IPS-18a (cell line): ENCODE data around the gene ABCA1.

Experiments used
- H3K27ac ChIP-seq: one replicate; pipeline ENCODE4 v1.5.1; 2013; ENCODE audit warnings: low read length
- H3K27me3 ChIP-seq: one replicate; pipeline ENCODE4 v1.6.1; 2013; ENCODE audit warnings: mild to moderate bottlenecking, low read length; ENCODE audit not compliant: control insufficient read depth, insufficient read depth
- H3K36me3 ChIP-seq: one replicate; pipeline ENCODE4 v1.6.1; 2013; ENCODE audit warnings: low read depth, low read length; ENCODE audit not compliant: control insufficient read depth
- H3K4me1 ChIP-seq: one replicate; pipeline ENCODE4 v1.6.1; 2013; ENCODE audit warnings: low read depth, low read length; ENCODE audit not compliant: control insufficient read depth
- H3K4me3 ChIP-seq: one replicate; pipeline ENCODE4 v1.5.1; 2013; ENCODE audit warnings: low read length
- H3K9ac ChIP-seq: one replicate; pipeline ENCODE4 v1.6.1; 2013; ENCODE audit warnings: mild to moderate bottlenecking, low read length, moderate library complexity
- H3K9me3 ChIP-seq: one replicate; pipeline ENCODE4 v1.6.1; 2013; ENCODE audit warnings: low read depth, low read length; ENCODE audit not compliant: control insufficient read depth

The ABCA1 gene

GRCh38 chr9:104921067-104921741 lies 6.8 kb downstream of the ABCA1 start:
- no peak overlapping the region for H3K9ac ChIP-seq
- no peak overlapping the region for H3K27ac ChIP-seq
- no peak overlapping the region for H3K4me3 ChIP-seq
- H3K9me3 ChIP-seq = no peaks in the 10 kb centered on the region
- H3K27me3 ChIP-seq = peaks cover 7% of the 10 kb centered on the region
- H3K4me1 ChIP-seq = peaks cover 7% of the 10 kb centered on the region
- no peaks in the 10 kb centered on the region for H3K36me3 ChIP-seq

- Histone ChIP-seq H3K4me1 (peaks cover 8% of the 10 kb centered on the region), H3K9me3 (no peaks in the 10 kb centered on the region), H3K4me3 (no peak overlapping the region)
Measured at GRCh38 chr9:104915753-104916152, 12.2 kb downstream of the ABCA1 start.

DNA sequence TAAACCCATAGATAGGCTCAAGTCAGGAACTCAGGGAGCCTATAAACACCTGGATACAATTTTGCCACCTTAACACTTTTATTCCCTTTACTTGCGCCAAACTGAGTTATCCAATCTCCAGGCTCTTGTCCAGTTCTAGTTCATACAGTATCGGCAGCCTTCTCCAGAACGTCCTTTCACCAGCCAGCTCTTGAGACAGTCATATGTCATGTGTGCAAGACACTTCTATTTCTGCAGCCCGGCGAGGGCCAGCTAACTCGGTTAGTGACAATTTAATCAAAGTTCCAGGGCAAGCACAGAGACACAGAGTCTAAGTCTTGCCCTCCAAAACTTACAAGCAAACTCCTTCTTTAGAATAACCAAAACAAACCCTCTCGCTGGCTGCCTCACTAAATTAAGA lies 12.9 kb downstream of the ABCA1 start:
- H3K36me3 ChIP-seq = no peaks in the 10 kb centered on the region

More at GRCh38 chr9:104915753-104916152, 12.2 kb downstream of the ABCA1 start:
- Histone ChIP-seq H3K27me3 (no peaks in the 10 kb centered on the region), H3K36me3 (no peaks in the 10 kb centered on the region), H3K9ac (no peak overlapping the region), H3K27ac (no peak overlapping the region)

GRCh38 chr9:104914466-104914865 lies 13.5 kb downstream of the ABCA1 start:
- H3K36me3 ChIP-seq = no peaks in the 10 kb centered on the region
- no peak overlapping the region for H3K27ac ChIP-seq
- peaks cover 8% of the 10 kb centered on the region for H3K4me1 ChIP-seq
- H3K9me3 ChIP-seq = no peaks in the 10 kb centered on the region
- H3K27me3 ChIP-seq = no peaks in the 10 kb centered on the region
- H3K4me3 ChIP-seq = no peak overlapping the region
- H3K9ac ChIP-seq = no peak overlapping the region

More for the DNA sequence above, 12.9 kb downstream of the ABCA1 start:
- no peak overlapping the region for H3K4me3 ChIP-seq
- no peaks in the 10 kb centered on the region for H3K27me3 ChIP-seq
- H3K9me3 ChIP-seq = no peaks in the 10 kb centered on the region
- H3K9ac ChIP-seq = no peak overlapping the region
- H3K27ac ChIP-seq = no peak overlapping the region
- peaks cover 8% of the 10 kb centered on the region for H3K4me1 ChIP-seq

- no peak overlapping the region for H3K27ac ChIP-seq
- no peak overlapping the region for H3K9ac ChIP-seq
- H3K4me3 ChIP-seq = no peak overlapping the region
- no peaks in the 10 kb centered on the region for H3K9me3 ChIP-seq
- H3K4me1 ChIP-seq = peaks cover 8% of the 10 kb centered on the region
- no peaks in the 10 kb centered on the region for H3K27me3 ChIP-seq
- H3K36me3 ChIP-seq = no peaks in the 10 kb centered on the region
Measured at GRCh38 chr9:104912606-104913005, 15.3 kb downstream of the ABCA1 start.

DNA sequence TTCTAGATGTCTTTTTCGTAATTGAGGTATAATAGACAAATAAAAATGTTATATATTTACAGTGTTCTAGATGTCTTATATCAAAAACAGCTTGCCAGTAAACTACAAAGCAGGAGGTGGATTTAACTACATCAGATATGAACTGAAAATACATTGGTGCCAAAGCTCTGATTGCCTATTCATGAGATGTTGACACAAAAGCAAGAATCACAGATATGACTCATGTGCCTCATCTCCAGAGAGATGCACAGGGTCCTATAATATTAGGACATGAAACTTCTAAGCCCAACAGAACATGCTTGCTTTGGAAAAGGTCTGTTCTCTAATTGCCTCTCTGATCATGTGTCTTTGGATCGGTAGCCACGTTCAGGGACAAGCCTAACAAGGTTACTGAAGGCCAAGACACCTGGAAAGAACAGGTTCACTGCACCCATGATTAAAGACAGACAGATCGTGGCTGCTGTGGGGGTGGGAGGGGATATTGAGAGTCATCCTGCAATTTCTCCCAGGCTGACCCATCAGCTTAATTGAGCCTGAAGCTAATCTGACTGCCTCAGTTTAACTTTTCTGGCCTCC lies 16.8 kb downstream of the ABCA1 start:
- no peak overlapping the region for H3K27ac ChIP-seq
- H3K4me3 ChIP-seq = no peak overlapping the region
- H3K9ac ChIP-seq = no peak overlapping the region
- no peaks in the 10 kb centered on the region for H3K36me3 ChIP-seq
- H3K27me3 ChIP-seq = no peaks in the 10 kb centered on the region
- no peaks in the 10 kb centered on the region for H3K9me3 ChIP-seq
- peaks cover 8% of the 10 kb centered on the region for H3K4me1 ChIP-seq

- no peak overlapping the region for H3K4me3 ChIP-seq
- H3K9ac ChIP-seq = no peak overlapping the region
- H3K27ac ChIP-seq = no peak overlapping the region
- no peaks in the 10 kb centered on the region for H3K27me3 ChIP-seq
- no peaks in the 10 kb centered on the region for H3K36me3 ChIP-seq
- peaks cover 4% of the 10 kb centered on the region for H3K4me1 ChIP-seq
- H3K9me3 ChIP-seq = no peaks in the 10 kb centered on the region
Measured at GRCh38 chr9:104907278-104907951, 20.5 kb downstream of the ABCA1 start.

DNA sequence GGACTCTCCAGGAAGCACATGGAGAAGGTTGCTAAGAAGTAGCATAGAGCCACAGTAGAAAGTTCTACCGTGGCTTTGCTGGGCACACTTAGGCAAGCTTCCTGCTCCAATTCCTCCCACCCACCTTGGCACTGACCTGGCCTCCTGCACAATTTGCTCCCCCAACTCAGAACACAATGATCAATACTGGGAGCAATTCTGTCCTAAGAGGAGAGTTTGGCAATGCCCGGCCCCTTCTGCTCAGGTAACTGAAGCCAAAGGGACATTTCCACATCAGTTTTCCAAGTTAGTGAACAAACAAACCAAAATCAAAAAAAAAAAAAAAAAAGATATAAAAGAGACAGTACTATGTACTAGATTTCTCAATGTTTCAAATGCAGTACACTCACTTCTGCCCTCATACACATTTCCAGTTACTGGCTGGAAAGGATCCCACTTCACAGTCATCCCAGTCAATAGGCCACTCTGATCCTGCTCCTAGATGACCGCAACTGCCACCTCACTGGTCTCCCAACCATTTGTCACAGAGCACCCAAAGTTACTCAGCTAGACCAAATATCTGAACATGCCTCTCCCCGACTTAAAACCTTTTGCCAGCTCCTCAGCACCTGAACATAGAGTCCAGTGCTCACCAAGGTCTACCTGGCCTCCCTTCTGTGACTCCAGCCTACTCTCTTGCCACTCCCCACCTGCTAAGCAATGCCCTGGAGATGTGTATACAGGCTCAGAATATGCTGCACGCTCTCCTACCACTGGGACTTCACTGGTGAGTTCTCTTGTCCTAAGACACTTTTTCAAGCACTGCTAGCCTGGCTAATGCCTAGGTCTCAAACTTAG lies 21.3 kb downstream of the ABCA1 start:
- Histone ChIP-seq H3K9me3 (no peaks in the 10 kb centered on the region), H3K4me1 (peaks cover 4% of the 10 kb centered on the region), H3K4me3 (no peak overlapping the region), H3K9ac (no peak overlapping the region), H3K27ac (no peak overlapping the region), H3K36me3 (no peaks in the 10 kb centered on the region), H3K27me3 (no peaks in the 10 kb centered on the region)

- H3K27me3 ChIP-seq = no peaks in the 10 kb centered on the region
- H3K9me3 ChIP-seq = no peaks in the 10 kb centered on the region
- H3K4me3 ChIP-seq = no peak overlapping the region
- H3K27ac ChIP-seq = no peak overlapping the region
- peaks cover 4% of the 10 kb centered on the region for H3K4me1 ChIP-seq
- no peaks in the 10 kb centered on the region for H3K36me3 ChIP-seq
- no peak overlapping the region for H3K9ac ChIP-seq
Measured at GRCh38 chr9:104905931-104906330, 22.0 kb downstream of the ABCA1 start.

- Histone ChIP-seq H3K9ac (no peak overlapping the region), H3K36me3 (no peaks in the 10 kb centered on the region), H3K27me3 (no peaks in the 10 kb centered on the region), H3K4me1 (peaks cover 4% of the 10 kb centered on the region), H3K4me3 (no peak overlapping the region), H3K27ac (no peak overlapping the region), H3K9me3 (no peaks in the 10 kb centered on the region)
Measured at GRCh38 chr9:104905153-104905901, 22.6 kb downstream of the ABCA1 start.

DNA sequence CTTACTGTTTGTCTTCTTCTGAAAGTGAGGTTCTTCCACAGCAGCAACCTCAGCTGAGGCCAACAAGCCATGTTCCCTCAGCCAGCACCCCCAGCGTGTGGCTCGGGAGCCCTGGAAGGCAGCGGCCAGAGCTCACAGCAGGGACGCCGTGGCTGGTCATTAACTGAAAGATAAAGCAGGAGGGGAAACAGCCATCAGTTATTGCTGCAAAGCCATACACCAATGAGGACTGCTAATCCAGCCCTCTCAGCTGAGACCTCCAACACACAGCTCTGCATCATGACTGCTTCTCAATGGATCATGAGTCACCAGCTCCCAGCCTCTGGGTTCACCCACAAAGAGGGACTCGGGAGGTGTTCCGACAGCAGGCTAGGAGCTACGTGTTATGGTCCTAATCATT lies 24.3 kb downstream of the ABCA1 start:
- H3K9ac ChIP-seq = no peak overlapping the region
- no peaks in the 10 kb centered on the region for H3K27me3 ChIP-seq
- H3K4me3 ChIP-seq = no peak overlapping the region
- H3K36me3 ChIP-seq = no peaks in the 10 kb centered on the region
- no peaks in the 10 kb centered on the region for H3K9me3 ChIP-seq
- H3K27ac ChIP-seq = no peak overlapping the region
- H3K4me1 ChIP-seq = peaks cover 4% of the 10 kb centered on the region
